ENCODE results near the gene CPN2. TPM values are rescaled to one million over a fixed set of nuclear protein-coding genes. Genes with fewer than 3 reads are reported as not detected.
A peak's percentile ranks its signal among the peaks of the same experiment; 100 is the strongest.

CPN2 gene
- total and polyA plus RNA-seq, 3 donors from 2014 or later: 0.36 to 1.4 (median 1.1) TPM

DNA sequence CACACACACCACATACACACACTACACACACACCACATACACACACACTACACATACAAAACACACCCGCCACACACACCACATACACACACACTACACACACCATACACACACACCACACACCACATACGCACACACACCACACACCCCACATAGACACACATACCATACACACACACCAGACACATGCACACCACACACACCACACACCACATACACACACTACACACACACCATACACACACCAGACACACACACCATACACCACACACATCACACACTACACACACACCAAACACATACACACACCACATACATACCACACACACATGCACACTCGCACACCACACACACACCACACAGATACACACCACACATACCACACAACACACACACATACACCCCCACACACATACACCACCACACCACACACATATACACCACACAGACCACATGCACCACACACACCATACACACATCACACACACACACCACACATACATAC, 26.3 kb downstream of the CPN2 start:
- DNase-seq: no peak
- Histone ChIP-seq H3K27ac (no peak overlapping the region), H3K27me3 (no peaks in the 10 kb centered on the region), H3K36me3 (ENCODE audit: low read depth, missing control alignments) (no peaks in the 10 kb centered on the region), H3K4me1 (peaks cover 8% of the 10 kb centered on the region), H3K9me3 (no peaks in the 10 kb centered on the region), H3K4me3 (no peak overlapping the region)
- WGBS, 2 donors: 64 to 85% methylated on average over 3 of the region's 3 CpGs
- intact Hi-C loops (cut with DNase I; ENCODE audit: low total_unique reads): no loop called here
- TF ChIP-seq, protein P1, sequence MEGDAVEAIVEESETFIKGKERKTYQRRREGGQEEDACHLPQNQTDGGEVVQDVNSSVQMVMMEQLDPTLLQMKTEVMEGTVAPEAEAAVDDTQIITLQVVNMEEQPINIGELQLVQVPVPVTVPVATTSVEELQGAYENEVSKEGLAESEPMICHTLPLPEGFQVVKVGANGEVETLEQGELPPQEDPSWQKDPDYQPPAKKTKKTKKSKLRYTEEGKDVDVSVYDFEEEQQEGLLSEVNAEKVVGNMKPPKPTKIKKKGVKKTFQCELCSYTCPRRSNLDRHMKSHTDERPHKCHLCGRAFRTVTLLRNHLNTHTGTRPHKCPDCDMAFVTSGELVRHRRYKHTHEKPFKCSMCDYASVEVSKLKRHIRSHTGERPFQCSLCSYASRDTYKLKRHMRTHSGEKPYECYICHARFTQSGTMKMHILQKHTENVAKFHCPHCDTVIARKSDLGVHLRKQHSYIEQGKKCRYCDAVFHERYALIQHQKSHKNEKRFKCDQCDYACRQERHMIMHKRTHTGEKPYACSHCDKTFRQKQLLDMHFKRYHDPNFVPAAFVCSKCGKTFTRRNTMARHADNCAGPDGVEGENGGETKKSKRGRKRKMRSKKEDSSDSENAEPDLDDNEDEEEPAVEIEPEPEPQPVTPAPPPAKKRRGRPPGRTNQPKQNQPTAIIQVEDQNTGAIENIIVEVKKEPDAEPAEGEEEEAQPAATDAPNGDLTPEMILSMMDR (IDR thresholded peaks at IDR 0.05): no peak
- TF ChIP-seq POLR2A (IDR thresholded peaks at IDR 0.05): no peak

DNA sequence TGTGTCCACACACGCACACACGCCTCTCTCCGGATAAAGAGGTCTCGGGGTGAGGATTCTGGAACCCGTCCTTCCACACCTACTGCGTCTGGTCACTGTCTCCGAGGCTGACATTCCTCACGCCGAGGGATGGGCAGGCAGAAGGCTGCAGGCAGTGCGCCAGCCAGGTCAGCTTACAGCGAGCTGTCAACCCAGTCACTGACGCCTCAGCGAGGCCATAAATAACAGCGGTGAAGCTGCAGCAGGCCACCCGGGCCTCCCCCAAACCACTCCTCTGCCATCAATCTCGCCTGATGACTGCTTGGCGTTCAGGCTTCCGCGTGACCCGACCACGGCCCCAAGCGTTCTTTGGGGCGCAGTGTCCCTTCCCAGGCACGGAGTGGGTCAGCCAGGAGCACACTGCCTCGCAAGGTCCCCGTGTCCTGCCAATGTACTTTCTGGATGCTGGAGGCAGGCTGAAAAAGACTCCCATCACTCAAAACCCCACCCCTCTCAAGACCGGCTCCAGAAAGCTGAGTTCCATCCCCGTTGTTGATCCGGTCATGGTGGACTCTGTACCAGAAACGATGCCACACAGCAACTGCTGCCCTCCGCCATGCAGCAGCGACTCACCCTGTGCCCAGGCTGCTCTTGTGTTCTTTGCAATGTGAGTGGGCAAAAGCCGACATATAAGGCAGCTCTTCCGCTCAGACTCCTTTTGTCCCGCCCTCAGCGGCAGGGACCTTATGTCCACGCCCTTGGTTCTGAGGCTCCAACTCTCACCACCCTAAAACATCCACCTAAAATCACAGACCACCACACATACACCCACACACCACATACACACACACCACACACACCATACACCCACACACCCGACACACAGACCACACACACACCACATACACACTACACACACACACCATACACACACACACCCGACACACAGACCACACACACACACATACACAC, 27.1 kb downstream of the CPN2 start:
- no peak overlapping the region for H3K27ac ChIP-seq
- intact Hi-C loops (cut with DNase I; ENCODE audit: low total_unique reads): no loop called here
- 8 to 11% methylated on average over 28 to 39 of the region's 39 CpGs for WGBS, 2 donors

DNA sequence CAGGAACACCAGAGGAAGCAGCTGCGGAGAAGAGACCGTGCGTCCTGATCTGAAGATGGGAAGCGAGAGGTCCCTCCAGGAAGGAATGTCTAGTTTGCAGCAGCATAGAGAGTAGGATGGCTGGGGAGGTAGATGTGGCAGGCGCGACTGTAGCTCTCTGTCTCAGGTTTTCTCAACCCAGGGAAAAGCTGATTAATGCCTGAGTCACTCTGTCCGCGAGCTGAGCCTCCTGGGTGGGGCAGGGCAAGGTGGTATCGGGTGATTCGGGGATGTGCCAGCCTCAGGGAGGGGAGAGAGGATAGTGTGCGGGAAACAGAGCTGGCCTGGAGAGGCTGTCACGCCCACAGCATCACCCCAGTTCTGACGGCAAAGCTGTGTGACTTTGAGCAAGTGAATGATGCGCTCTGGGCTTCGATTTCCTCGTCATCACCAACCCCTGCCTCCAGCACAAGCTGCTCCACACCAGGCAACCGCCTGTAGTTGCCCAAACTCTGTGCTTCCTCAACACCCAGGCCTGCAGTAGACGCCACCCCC, 28.4 kb downstream of the CPN2 start:
- Histone ChIP-seq H3K27ac (no peak overlapping the region), H3K27me3 (no peaks in the 10 kb centered on the region), H3K9me3 (no peaks in the 10 kb centered on the region), H3K4me1 (peaks cover 8% of the 10 kb centered on the region), H3K4me3 (no peak overlapping the region), H3K36me3 (ENCODE audit: low read depth, missing control alignments) (no peaks in the 10 kb centered on the region)
- no peak for DNase-seq
- intact Hi-C loops (cut with DNase I; ENCODE audit: low total_unique reads): no loop called here
- WGBS, 2 donors: 55 to 79% methylated on average over 18 of the region's 18 CpGs
- TF ChIP-seq, protein P1 (IDR thresholded peaks at IDR 0.05): no peak
- no peak for TF ChIP-seq POLR2A (IDR thresholded peaks at IDR 0.05)

More for the DNA sequence above, 27.1 kb downstream of the CPN2 start:
- peak; percentile 69 for DNase-seq
- H3K27me3 ChIP-seq: no peaks in the 10 kb centered on the region
- TF ChIP-seq, protein P1 (IDR thresholded peaks at IDR 0.05): no peak
- TF ChIP-seq POLR2A (IDR thresholded peaks at IDR 0.05): no peak
- H3K4me1 ChIP-seq: peaks cover 8% of the 10 kb centered on the region
- no peaks in the 10 kb centered on the region for H3K36me3 ChIP-seq (ENCODE audit: low read depth, missing control alignments)
- peak overlapping the region in 1 of 2 donors; percentile 17 for H3K4me3 ChIP-seq
- H3K9me3 ChIP-seq: no peaks in the 10 kb centered on the region

DNA sequence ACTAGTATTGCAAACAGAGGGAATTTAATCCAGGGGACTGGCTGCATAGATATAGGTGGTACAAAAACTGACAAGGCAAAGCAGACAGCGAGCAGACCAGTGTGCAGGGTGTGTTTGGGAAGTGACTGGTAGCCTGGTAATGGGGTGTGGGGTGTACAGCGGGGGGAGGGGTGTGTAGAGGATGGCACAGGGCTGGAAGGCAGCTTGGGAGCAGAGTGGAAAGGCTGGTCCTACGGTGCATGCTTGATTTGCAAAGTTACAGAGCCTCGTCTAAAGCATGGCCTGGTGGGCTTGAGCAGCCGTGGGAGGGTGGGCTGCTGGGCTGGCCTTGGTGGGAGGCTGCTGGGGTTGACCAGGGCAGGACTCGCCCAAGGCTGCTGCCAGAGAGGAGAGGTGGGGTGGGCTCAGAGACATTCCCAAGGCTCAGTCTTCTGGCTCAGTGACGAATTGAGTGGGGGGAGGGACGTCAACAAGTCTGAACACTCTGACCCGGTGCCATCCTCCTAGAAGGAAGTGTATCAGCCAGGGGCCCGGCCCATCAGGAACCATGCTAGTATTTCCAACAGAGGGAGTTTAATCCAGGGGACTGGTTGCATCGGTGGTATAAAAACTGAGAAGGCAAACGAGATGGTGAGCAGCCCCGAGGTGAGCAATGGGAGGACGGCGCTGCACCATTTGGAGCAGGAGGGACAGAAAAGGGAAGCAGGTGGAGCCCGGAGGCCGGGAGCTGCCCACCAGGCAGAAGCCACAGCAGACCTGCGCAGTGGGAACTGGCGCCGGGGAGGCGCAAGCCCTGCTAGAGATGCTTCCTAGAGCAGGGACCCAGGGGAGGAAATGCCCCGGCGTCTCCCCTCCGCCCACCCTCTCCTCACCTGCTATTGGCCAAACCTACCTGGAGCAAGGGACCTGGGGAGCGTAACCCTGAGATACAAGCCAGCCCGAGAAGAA, 29.2 kb downstream of the CPN2 start:
- Histone ChIP-seq H3K9me3 (no peaks in the 10 kb centered on the region), H3K27me3 (no peaks in the 10 kb centered on the region), H3K36me3 (ENCODE audit: low read depth, missing control alignments) (no peaks in the 10 kb centered on the region), H3K4me1 (peaks cover 8% of the 10 kb centered on the region), H3K27ac (no peak overlapping the region), H3K4me3 (no peak overlapping the region)
- TF ChIP-seq, protein P1 (IDR thresholded peaks at IDR 0.05): no peak
- TF ChIP-seq POLR2A (IDR thresholded peaks at IDR 0.05): no peak
- whole genome bisulfite sequencing, 2 donors: 46 to 71% methylated on average over 20 to 26 of the region's 26 CpGs
- intact Hi-C loops (cut with DNase I; ENCODE audit: low total_unique reads): no loop called here
- no peak for DNase-seq

All from testis (tissue), 3 donors.